ENCODE measurements around the gene CCDC73.
A peak's percentile ranks its signal among the peaks of the same experiment; 100 is the strongest.

The CCDC73 gene

DNA sequence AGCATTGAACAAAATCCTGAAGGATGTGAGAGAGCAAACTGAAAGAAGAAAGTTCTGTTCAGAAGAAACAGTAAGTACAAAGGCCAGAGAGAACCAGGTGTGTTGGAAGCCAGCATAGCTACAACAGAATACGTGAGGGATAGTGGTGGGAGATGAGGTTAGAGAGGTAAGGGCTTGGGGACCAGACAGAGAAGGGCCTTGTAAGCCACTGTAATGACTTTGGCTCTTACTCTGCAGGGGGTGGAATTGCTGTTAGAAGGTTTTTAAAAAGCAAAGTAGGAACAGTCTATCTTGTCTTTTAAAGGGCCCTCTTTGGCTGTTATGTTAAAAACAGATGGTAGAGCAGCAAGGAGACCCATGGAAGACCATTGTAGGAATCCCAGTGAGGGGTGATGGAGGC lies 39.5 kb upstream of the CCDC73 start:
- DNase-seq (ENCODE audit: low read depth, low spot score) = no peak
- CTCF ChIA-PET = no interaction called here
- no peak overlapping the region for H3K4me3 ChIP-seq (ENCODE audit: low read depth, low read length)
- TF ChIP-seq, protein P1, sequence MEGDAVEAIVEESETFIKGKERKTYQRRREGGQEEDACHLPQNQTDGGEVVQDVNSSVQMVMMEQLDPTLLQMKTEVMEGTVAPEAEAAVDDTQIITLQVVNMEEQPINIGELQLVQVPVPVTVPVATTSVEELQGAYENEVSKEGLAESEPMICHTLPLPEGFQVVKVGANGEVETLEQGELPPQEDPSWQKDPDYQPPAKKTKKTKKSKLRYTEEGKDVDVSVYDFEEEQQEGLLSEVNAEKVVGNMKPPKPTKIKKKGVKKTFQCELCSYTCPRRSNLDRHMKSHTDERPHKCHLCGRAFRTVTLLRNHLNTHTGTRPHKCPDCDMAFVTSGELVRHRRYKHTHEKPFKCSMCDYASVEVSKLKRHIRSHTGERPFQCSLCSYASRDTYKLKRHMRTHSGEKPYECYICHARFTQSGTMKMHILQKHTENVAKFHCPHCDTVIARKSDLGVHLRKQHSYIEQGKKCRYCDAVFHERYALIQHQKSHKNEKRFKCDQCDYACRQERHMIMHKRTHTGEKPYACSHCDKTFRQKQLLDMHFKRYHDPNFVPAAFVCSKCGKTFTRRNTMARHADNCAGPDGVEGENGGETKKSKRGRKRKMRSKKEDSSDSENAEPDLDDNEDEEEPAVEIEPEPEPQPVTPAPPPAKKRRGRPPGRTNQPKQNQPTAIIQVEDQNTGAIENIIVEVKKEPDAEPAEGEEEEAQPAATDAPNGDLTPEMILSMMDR (IDR thresholded peaks at IDR 0.05; ENCODE audit: insufficient read depth, low read length, missing control alignments) = no peak
- POLR2A ChIA-PET = no interaction called here

DNA sequence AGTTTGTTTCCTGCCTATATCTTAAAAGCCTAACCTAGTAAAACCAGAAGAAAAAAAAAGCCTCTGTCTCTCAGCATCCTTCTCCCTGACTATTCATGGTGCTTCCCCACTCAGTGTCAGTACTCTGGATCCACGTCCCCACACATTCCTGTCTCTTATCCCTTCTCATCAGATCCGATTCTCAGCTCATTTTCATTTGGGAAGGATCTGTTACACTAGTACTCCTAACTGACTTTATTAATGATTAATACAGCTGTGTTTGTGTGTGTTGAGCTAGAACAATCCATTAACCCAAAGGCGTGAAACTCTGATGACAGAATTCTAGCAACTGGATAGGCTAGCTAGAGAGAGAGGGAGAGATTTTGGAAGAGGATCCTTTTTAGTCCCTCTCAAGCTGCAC lies 36.8 kb upstream of the CCDC73 start:
- H3K4me3 ChIP-seq (ENCODE audit: low read depth, low read length) = no peak overlapping the region
- ChIA-PET POLR2A (no interaction called here), CTCF (interaction anchor here (1.3 kb wide), 1 partner anchor 22 kb away, joined by 3 read pairs; no protein-coding TSS in a partner anchor)
- TF ChIP-seq, protein P1 (IDR thresholded peaks at IDR 0.05; ENCODE audit: insufficient read depth, low read length, missing control alignments) = no peak
- DNase-seq (ENCODE audit: low read depth, low spot score) = no peak

DNA sequence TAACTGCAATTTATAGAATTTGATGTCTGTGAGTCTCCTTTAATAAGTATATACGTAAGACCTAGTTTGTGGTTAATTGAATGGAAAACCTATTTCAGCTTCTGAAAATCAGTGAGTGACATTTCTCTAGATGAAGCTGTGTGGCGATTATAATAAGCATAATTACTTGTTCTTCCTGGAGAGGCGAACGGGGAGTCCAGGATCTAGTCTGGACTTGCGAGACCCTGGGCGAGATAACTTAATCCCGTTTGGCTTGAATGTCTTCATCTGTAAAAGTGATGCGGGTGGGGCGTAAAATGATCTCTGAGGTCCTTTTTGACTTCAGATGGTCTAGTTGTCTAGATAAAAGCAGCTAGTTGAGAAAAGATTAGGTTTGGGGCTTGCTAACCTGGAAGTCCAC lies 36.3 kb upstream of the CCDC73 start:
- DNase-seq (ENCODE audit: low read depth, low spot score) = no peak
- ChIA-PET POLR2A (no interaction called here), CTCF (interaction anchor here (1.3 kb wide), 1 partner anchor 22 kb away, joined by 3 read pairs; no protein-coding TSS in a partner anchor)
- TF ChIP-seq, protein P1 (IDR thresholded peaks at IDR 0.05; ENCODE audit: insufficient read depth, low read length, missing control alignments) = no peak
- no peak overlapping the region for H3K4me3 ChIP-seq (ENCODE audit: low read depth, low read length)

DNA sequence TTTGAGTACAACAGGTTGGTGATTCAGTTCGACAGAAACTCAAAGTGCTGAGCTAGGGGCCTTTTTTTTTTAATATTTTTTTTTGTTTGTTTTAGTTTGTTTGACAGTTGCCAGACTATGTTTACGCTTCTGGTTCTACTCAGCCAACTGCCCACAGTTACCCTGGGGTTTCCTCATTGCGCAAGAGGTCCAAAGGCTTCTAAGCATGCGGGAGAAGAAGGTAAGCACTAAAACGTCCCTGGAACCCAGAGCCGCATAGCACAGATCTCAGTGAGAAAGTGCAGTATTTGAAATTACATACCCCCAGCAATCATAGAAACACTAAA lies 35.9 kb upstream of the CCDC73 start:
- POLR2A ChIA-PET = no interaction called here
- H3K4me3 ChIP-seq (ENCODE audit: low read depth, low read length) = no peak overlapping the region; the same call in 1 of the 2 replicates
- DNase-seq (ENCODE audit: low read depth, low spot score) = no peak
- TF ChIP-seq, protein P1 (IDR thresholded peaks at IDR 0.05; ENCODE audit: insufficient read depth, low read length, missing control alignments) = no peak
- CTCF ChIA-PET = no interaction called here

DNA sequence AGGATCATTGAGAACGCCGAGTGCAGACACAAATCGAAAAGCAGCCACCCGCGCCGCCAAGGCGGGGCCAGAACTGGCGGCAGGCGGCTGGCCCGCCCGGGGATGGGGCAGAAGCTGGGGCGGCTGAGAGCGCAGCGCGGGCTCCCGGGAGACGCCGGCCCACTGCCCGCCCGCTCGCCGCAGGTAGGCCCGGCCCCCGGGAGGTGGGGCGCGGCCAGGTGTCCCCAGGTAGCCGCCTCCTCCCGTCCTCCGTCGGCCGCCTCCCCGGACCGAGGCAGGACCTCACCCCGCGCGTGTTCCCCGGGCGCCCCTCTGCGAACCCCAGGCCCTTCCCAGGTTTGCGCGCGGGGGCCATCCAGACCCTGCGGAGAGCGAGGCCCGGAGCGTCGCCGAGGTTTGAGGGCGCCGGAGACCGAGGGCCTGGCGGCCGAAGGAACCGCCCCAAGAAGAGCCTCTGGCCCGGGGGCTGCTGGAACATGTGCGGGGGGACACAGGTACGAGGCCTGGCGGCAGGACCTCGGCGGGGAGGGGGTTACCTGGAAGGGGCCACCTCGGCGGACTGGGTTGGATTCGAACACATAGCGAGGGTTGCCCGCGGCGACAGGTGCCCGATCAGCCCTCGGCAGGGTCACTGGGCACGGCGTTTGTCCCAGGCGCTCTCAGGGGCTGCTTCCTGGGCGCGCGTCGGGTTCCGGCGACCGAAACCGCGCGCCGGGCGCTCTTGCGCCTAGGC lies 35.4 kb upstream of the CCDC73 start, which contains the start of gene PRRG4:
Gene PRRG4 (plus strand): TSS at position 248 of the 733 bp plus-strand sequence. CDS start 603 bp downstream, outside the sequence.
- ChIA-PET CTCF (no interaction called here), POLR2A (no interaction called here)
- DNase-seq (ENCODE audit: low read depth, low spot score) = no peak
- peak within 1 kb of the TSS; percentile 55 for H3K4me3 ChIP-seq (ENCODE audit: low read depth, low read length)
- TF ChIP-seq, protein P1 (IDR thresholded peaks at IDR 0.05; ENCODE audit: insufficient read depth, low read length, missing control alignments) = no peak

DNA sequence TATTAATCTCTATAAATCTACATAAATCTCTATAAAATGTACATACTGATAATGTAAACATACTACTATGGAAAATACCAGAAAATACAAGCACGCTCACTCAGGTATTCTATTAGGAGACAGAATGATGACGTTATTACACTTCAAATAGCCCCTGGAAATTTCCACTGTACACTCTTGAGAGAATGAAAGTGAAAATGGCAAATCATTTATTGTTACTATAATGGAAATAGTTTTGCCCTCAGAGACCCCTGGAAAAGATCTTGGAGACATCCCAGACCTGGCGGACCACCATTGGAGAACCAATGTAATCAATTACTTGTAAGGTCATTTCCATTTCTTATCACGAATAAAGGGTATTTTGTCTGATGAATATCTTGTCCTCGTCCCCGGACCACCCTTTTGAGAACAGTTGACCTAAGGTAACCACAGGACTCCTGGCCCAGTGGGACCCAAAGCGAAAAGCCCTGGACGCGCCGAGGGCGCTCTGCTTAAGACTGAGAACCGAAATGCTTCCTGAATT lies 34.8 kb upstream of the CCDC73 start:
- CTCF ChIA-PET = no interaction called here
- no peak for DNase-seq (ENCODE audit: low read depth, low spot score)
- H3K4me3 ChIP-seq (ENCODE audit: low read depth, low read length) = peak overlapping the region; percentile 55
- TF ChIP-seq, protein P1 (IDR thresholded peaks at IDR 0.05; ENCODE audit: insufficient read depth, low read length, missing control alignments) = no peak
- POLR2A ChIA-PET = no interaction called here
